ENCODE measurements around the gene SCARB1.

Gene SCARB1

GRCh38 chr12:124774054-124774461, 89.6 kb downstream of the SCARB1 start:
- intact Hi-C loops (cut with micrococcal nuclease): loop anchor here (5.0 to 10.0 kb wide), 3 partner anchors 131 to 737 kb away; no protein-coding TSS in a partner anchor
- peaks cover 12% of the 10 kb centered on the region for H3K27me3 Mint-ChIP-seq
- peaks cover 33% of the 10 kb centered on the region for H3K36me3 Mint-ChIP-seq (ENCODE audit: low read depth)
- H3K27ac Mint-ChIP-seq: peak overlapping the region; percentile 85
- H3K4me1 Mint-ChIP-seq (ENCODE audit: low read depth): peaks cover 72% of the 10 kb centered on the region
- no peaks in the 10 kb centered on the region for H3K9me3 Mint-ChIP-seq
- peak overlapping the region; percentile 17 for H3K4me3 Mint-ChIP-seq

GRCh38 chr12:124772289-124773170, 91.1 kb downstream of the SCARB1 start:
- no peaks in the 10 kb centered on the region for H3K9me3 Mint-ChIP-seq
- intact Hi-C loops (cut with micrococcal nuclease): loop anchor here (5.0 to 10.0 kb wide), 3 partner anchors 132 to 735 kb away; no protein-coding TSS in a partner anchor
- peaks cover 68% of the 10 kb centered on the region for H3K4me1 Mint-ChIP-seq (ENCODE audit: low read depth)
- peaks cover 12% of the 10 kb centered on the region for H3K27me3 Mint-ChIP-seq
- H3K36me3 Mint-ChIP-seq (ENCODE audit: low read depth): peaks cover 18% of the 10 kb centered on the region
- H3K4me3 Mint-ChIP-seq: no peak overlapping the region
- H3K27ac Mint-ChIP-seq: no peak overlapping the region

GRCh38 chr12:124771462-124772288, 92.0 kb downstream of the SCARB1 start:
- Mint-ChIP-seq H3K36me3 (ENCODE audit: low read depth) (peaks cover 12% of the 10 kb centered on the region), H3K27me3 (peaks cover 12% of the 10 kb centered on the region), H3K4me3 (no peak overlapping the region), H3K4me1 (ENCODE audit: low read depth) (peaks cover 69% of the 10 kb centered on the region), H3K9me3 (no peaks in the 10 kb centered on the region), H3K27ac (peak overlapping the region; percentile 69)
- intact Hi-C loops (cut with micrococcal nuclease): loop anchor here (5.0 to 10.0 kb wide), 3 partner anchors 133 to 734 kb away; no protein-coding TSS in a partner anchor

DNA sequence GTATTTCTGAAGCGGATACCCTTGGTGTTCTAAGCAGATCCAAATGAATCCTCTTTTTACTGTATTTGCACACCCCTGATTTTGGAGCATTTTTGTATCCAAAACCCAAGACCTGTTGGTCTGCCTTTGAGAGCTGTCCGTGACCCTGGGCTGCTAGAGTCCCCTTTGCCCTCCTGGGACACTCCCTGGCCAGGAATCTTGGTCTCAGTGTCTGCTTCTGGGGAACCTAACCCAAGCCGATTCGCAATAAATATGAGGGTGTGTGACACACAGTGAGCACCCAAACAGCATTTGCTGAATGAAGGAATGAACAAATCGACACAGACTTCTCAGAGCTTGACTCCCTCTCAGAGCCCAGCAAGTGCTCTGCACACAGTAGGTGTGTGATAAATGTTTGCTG, 92.9 kb downstream of the SCARB1 start:
- peaks cover 69% of the 10 kb centered on the region for H3K4me1 Mint-ChIP-seq (ENCODE audit: low read depth)
- intact Hi-C loops (cut with micrococcal nuclease): loop anchor here (5.0 to 10.0 kb wide), 3 partner anchors 134 to 733 kb away; no protein-coding TSS in a partner anchor
- H3K27ac Mint-ChIP-seq: no peak overlapping the region
- no peaks in the 10 kb centered on the region for H3K9me3 Mint-ChIP-seq
- peaks cover 6% of the 10 kb centered on the region for H3K36me3 Mint-ChIP-seq (ENCODE audit: low read depth)
- peaks cover 12% of the 10 kb centered on the region for H3K27me3 Mint-ChIP-seq
- no peak overlapping the region for H3K4me3 Mint-ChIP-seq

- H3K4me1 Mint-ChIP-seq (ENCODE audit: low read depth): peaks cover 69% of the 10 kb centered on the region
These were observed 93.7 kb downstream of the SCARB1 start for GRCh38 chr12:124769881-124770512.

GRCh38 chr12:124769163-124769530, 94.5 kb downstream of the SCARB1 start:
- intact Hi-C loops (cut with micrococcal nuclease): loop anchor here (5.0 kb wide), 1 partner anchor 87 kb away; no protein-coding TSS in a partner anchor
- H3K36me3 Mint-ChIP-seq (ENCODE audit: low read depth): peaks cover 7% of the 10 kb centered on the region
- no peak overlapping the region for H3K4me3 Mint-ChIP-seq
- H3K9me3 Mint-ChIP-seq: peaks cover 7% of the 10 kb centered on the region
- H3K27me3 Mint-ChIP-seq: peaks cover 15% of the 10 kb centered on the region
- H3K27ac Mint-ChIP-seq: peak overlapping the region; percentile 63
- H3K4me1 Mint-ChIP-seq (ENCODE audit: low read depth): peaks cover 63% of the 10 kb centered on the region

More at GRCh38 chr12:124769881-124770512, 93.7 kb downstream of the SCARB1 start:
- H3K36me3 Mint-ChIP-seq (ENCODE audit: low read depth): peaks cover 7% of the 10 kb centered on the region
- H3K27me3 Mint-ChIP-seq: peaks cover 15% of the 10 kb centered on the region
- no peak overlapping the region for H3K4me3 Mint-ChIP-seq
- no peak overlapping the region for H3K27ac Mint-ChIP-seq
- no peaks in the 10 kb centered on the region for H3K9me3 Mint-ChIP-seq
- intact Hi-C loops (cut with micrococcal nuclease): loop anchor here (5.0 to 10.0 kb wide), 4 partner anchors 88 to 733 kb away; no protein-coding TSS in a partner anchor

GRCh38 chr12:124768452-124769162, 95.1 kb downstream of the SCARB1 start:
- Mint-ChIP-seq H3K27ac (peak overlapping the region; percentile 63), H3K9me3 (peaks cover 7% of the 10 kb centered on the region), H3K27me3 (peaks cover 15% of the 10 kb centered on the region), H3K36me3 (ENCODE audit: low read depth) (peaks cover 7% of the 10 kb centered on the region), H3K4me3 (no peak overlapping the region), H3K4me1 (ENCODE audit: low read depth) (peaks cover 60% of the 10 kb centered on the region)
- intact Hi-C loops (cut with micrococcal nuclease): loop anchor here (5.0 kb wide), 1 partner anchor 86 kb away; no protein-coding TSS in a partner anchor

- intact Hi-C loops (cut with micrococcal nuclease): loop anchor here (1.0 to 5.0 kb wide), 2 partner anchors 85 to 199 kb away; no protein-coding TSS in a partner anchor
- Mint-ChIP-seq H3K27me3 (peaks cover 10% of the 10 kb centered on the region), H3K9me3 (peaks cover 7% of the 10 kb centered on the region), H3K36me3 (ENCODE audit: low read depth) (peaks cover 7% of the 10 kb centered on the region), H3K4me1 (ENCODE audit: low read depth) (peaks cover 59% of the 10 kb centered on the region), H3K4me3 (no peak overlapping the region), H3K27ac (peak overlapping the region; percentile 64)
These were observed 96.4 kb downstream of the SCARB1 start for GRCh38 chr12:124767066-124767821.

DNA sequence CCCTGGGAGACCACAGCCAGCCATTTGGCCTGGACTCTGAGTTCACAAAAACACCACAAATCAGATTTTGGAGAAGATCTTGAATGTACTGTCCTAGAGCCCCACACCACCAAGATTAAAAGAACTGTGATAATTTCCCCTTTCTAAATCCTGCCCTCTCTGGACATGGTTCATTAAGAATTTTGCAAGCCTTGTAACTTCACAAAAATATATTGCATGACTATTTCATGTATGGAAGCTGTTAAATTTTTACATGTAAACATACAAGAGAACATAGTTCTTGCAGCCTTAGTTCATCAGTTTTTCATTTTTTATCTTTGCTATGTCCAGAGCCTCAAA, 97.0 kb downstream of the SCARB1 start:
- peaks cover 60% of the 10 kb centered on the region for H3K4me1 Mint-ChIP-seq (ENCODE audit: low read depth)
- H3K27ac Mint-ChIP-seq: peak overlapping the region; percentile 64
- peaks cover 7% of the 10 kb centered on the region for H3K36me3 Mint-ChIP-seq (ENCODE audit: low read depth)
- H3K4me3 Mint-ChIP-seq: no peak overlapping the region
- peaks cover 11% of the 10 kb centered on the region for H3K27me3 Mint-ChIP-seq
- H3K9me3 Mint-ChIP-seq: peaks cover 7% of the 10 kb centered on the region
- intact Hi-C loops (cut with micrococcal nuclease): loop anchor here (1.0 to 5.0 kb wide), 2 partner anchors 84 to 198 kb away; no protein-coding TSS in a partner anchor

GRCh38 chr12:124765581-124766489, 97.8 kb downstream of the SCARB1 start:
- peaks cover 7% of the 10 kb centered on the region for H3K9me3 Mint-ChIP-seq
- peak overlapping the region; percentile 69 for H3K27ac Mint-ChIP-seq
- H3K27me3 Mint-ChIP-seq: peaks cover 9% of the 10 kb centered on the region
- H3K36me3 Mint-ChIP-seq (ENCODE audit: low read depth): peaks cover 7% of the 10 kb centered on the region
- H3K4me1 Mint-ChIP-seq (ENCODE audit: low read depth): peaks cover 61% of the 10 kb centered on the region
- H3K4me3 Mint-ChIP-seq: no peak overlapping the region
- intact Hi-C loops (cut with micrococcal nuclease): loop anchor here (5.0 kb wide), 1 partner anchor 84 kb away; no protein-coding TSS in a partner anchor

DNA sequence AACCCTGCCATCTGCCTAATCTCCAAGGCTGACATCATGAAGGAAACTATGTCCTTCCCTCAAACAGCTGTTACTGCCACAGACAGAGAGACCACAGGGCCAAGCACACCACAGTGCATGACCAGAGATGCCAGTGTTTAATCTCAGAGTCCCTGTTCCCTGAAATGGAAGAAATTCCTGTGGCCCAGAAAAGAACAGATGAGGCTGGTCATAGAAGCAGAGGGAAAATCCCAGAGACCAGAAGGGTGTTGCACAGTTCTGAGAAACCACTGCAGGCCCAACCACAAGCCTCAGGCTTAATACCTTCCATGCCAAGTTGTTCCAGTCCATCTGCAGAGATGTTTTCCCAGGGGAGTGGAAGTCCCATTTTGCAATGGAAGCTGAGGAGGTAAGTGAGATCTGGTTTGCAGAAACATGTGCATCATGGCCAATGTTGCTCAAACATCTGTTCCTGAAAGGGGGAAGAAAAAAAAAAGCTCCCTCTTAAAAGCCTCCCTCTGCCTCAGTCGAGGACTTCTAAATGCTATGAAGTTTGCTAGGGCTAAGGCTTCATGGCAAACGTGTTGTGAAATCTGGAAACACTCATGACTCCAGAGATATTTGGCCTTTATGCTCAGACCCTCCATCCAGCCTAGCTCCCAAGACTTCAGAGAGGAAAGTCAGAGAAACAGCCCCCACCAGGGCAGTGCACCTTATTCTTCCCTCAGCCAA, 98.6 kb downstream of the SCARB1 start:
- no peak overlapping the region for H3K4me3 Mint-ChIP-seq
- H3K9me3 Mint-ChIP-seq: peaks cover 7% of the 10 kb centered on the region
- peaks cover 69% of the 10 kb centered on the region for H3K4me1 Mint-ChIP-seq (ENCODE audit: low read depth)
- H3K27me3 Mint-ChIP-seq: peaks cover 9% of the 10 kb centered on the region
- intact Hi-C loops (cut with micrococcal nuclease): loop anchor here (5.0 kb wide), 1 partner anchor 83 kb away; no protein-coding TSS in a partner anchor
- peak overlapping the region; percentile 69 for H3K27ac Mint-ChIP-seq
- peaks cover 7% of the 10 kb centered on the region for H3K36me3 Mint-ChIP-seq (ENCODE audit: low read depth)
